8988T (cell line): ENCODE measurements around the gene ACYP1.

Experiments
- DNase-seq: peaks from one replicate; pipeline ENCODE4 v3.0.0; 2011

Gene ACYP1

GRCh38 chr14:75063491-75064204 lies at the start of gene ACYP1:
Gene ACYP1, minus strand, starts transcription at chr14:75064024. Its CDS starts 471 bp downstream, at chr14:75063553.
- DNase-seq = peak; percentile 40

GRCh38 chr14:75109877-75110276 lies 46.1 kb upstream of the ACYP1 start:
- no peak for DNase-seq

GRCh38 chr14:75107186-75107585 lies 43.4 kb upstream of the ACYP1 start:
- DNase-seq = no peak

GRCh38 chr14:75101491-75101890 lies 37.7 kb upstream of the ACYP1 start:
- no peak for DNase-seq

- DNase-seq = no peak
Observed at GRCh38 chr14:75098682-75099081, 34.9 kb upstream of the ACYP1 start.

GRCh38 chr14:75098212-75098611 lies 34.4 kb upstream of the ACYP1 start:
- no peak for DNase-seq

- DNase-seq = no peak
Observed at GRCh38 chr14:75096959-75097358, 33.1 kb upstream of the ACYP1 start.

- no peak for DNase-seq
Observed at GRCh38 chr14:75095690-75096089, 31.9 kb upstream of the ACYP1 start.

GRCh38 chr14:75094896-75095295 lies 31.1 kb upstream of the ACYP1 start:
- DNase-seq = no peak

- no peak for DNase-seq
Observed at GRCh38 chr14:75092698-75093097, 28.9 kb upstream of the ACYP1 start.

GRCh38 chr14:75091251-75091650 lies 27.4 kb upstream of the ACYP1 start:
- no peak for DNase-seq

GRCh38 chr14:75090353-75090752 lies 26.5 kb upstream of the ACYP1 start:
- no peak for DNase-seq

GRCh38 chr14:75088566-75089373 lies 24.9 kb upstream of the ACYP1 start:
- DNase-seq = no peak

GRCh38 chr14:75088153-75088552 lies 24.3 kb upstream of the ACYP1 start:
- no peak for DNase-seq

- DNase-seq = peak; percentile 32
Observed at GRCh38 chr14:75084513-75084912, 20.7 kb upstream of the ACYP1 start.

GRCh38 chr14:75083271-75083670 lies 19.4 kb upstream of the ACYP1 start:
- DNase-seq = no peak

GRCh38 chr14:75081660-75082229 lies 17.9 kb upstream of the ACYP1 start:
- DNase-seq = no peak

- no peak for DNase-seq
Observed at GRCh38 chr14:75079521-75079920, 15.7 kb upstream of the ACYP1 start.

GRCh38 chr14:75077794-75078193 lies 14.0 kb upstream of the ACYP1 start:
- DNase-seq = no peak

- DNase-seq = no peak
Observed at GRCh38 chr14:75070383-75070782, 6.6 kb upstream of the ACYP1 start.

- DNase-seq = no peak
Observed at GRCh38 chr14:75069811-75070145, 6.0 kb upstream of the ACYP1 start.

GRCh38 chr14:75069121-75069810 lies 5.4 kb upstream of the ACYP1 start, which contains the start of gene ZC2HC1C:
Gene ZC2HC1C, plus strand, starts transcription at chr14:75069641. Its CDS starts 933 bp downstream, at chr14:75070574.
- peak; percentile 68 for DNase-seq
